Esophagus muscularis mucosa (tissue), 4 donors: ENCODE measurements around the gene FAM3A. TPM values are rescaled to one million over a fixed set of nuclear protein-coding genes. Genes with fewer than 3 reads are reported as not detected.

Source experiments
- DNase-seq: peaks from one replicate; pipeline ENCODE4 v3.0.0-alpha.2; 2017; ENCODE audit errors: extremely low spot score
- H3K27ac ChIP-seq, 4 donors: fragments of 200-600 bp; sonication (generic); replicated peaks in 1 of 4; 1 replicate in 3 of 4; 2 replicates in 1 of 4; pipeline ENCODE4 v1.5.1; 2016 to 2019; ENCODE audit warnings: mild to moderate bottlenecking in 1 of 4
- H3K27me3 ChIP-seq, 4 donors: fragments of 200-600 bp; sonication (generic); one replicate each; pipeline versions ENCODE4 v1.5.1 to v1.6.0; 2016 to 2019
- H3K36me3 ChIP-seq, 4 donors: fragments of 200-600 bp; sonication (generic); one replicate each; pipeline ENCODE4 v1.5.1; 2016 to 2019
- H3K4me1 ChIP-seq, 4 donors: fragments of 200-600 bp; sonication (generic); one replicate each; pipeline ENCODE4 v1.5.1; 2016 to 2019
- H3K4me3 ChIP-seq, 4 donors: fragments of 200-600 bp; sonication (generic); 1 replicate in 2 of 4; 2 replicates in 2 of 4; pipeline ENCODE4 v1.5.1; 2016 to 2019; ENCODE audit warnings: mild to moderate bottlenecking in 4 of 4, moderate library complexity in 1 of 4
- H3K9me3 ChIP-seq, 4 donors: fragments of 200-600 bp; sonication (generic); 1 replicate in 3 of 4; 2 replicates in 1 of 4; pipeline ENCODE4 v1.5.1; 2016 to 2019
- EP300 ChIP-seq: sonication (generic); formaldehyde crosslinking; IDR thresholded peaks from one replicate; pipeline ENCODE4 v1.6.1; 2017; ENCODE audit warnings: antibody characterized with exemption
- POLR2A ChIP-seq: fragments of 450-650 bp; IDR thresholded peaks from one replicate; pipeline ENCODE4 v1.6.1; 2017; ENCODE audit warnings: antibody characterized with exemption, moderate library complexity, mild to moderate bottlenecking, low read depth
- POLR2AphosphoS5 ChIP-seq, 2 donors: sonication (generic); formaldehyde crosslinking; IDR thresholded peaks; one replicate each; pipeline ENCODE4 v1.6.1; 2017; ENCODE audit warnings: antibody characterized with exemption in 2 of 2
- WGBS: methylation state at CpG from one replicate; pipeline ENCODE4 v1.1.5; 2018; 5-methylcytosine and 5-hydroxymethylcytosine counted together
- intact Hi-C: fragments of 100-400 bp; cut with DNase I; formaldehyde crosslinking; loops from one replicate; pipeline ENCODE4 v1.15.1; 2023
- total RNA-seq, 4 donors: library from RNA; depleted of rRNA; stranded (reverse); fragments of >200 nt; gene quantifications; one replicate each; pipeline versions ENCODE4 v1.1.0 to v1.2.1, GENCODE V29; 2016
- TF ChIP-seq, protein P1 (sequence below), 3 experiments: fragments of 200-600 bp in 2 of 3; fragments of 450-650 bp in 1 of 3; sonication (generic) in 2 of 3; IDR thresholded peaks; one replicate each; pipeline ENCODE4 v1.5.1; 2017 to 2019; ENCODE audit warnings: antibody characterized with exemption in 3 of 3, mild to moderate bottlenecking in 2 of 3, moderate library complexity in 1 of 3

Gene FAM3A
- total RNA-seq, 4 donors from 2014 or later, result 34.9 to 49.4 (median 40.4) TPM

DNA sequence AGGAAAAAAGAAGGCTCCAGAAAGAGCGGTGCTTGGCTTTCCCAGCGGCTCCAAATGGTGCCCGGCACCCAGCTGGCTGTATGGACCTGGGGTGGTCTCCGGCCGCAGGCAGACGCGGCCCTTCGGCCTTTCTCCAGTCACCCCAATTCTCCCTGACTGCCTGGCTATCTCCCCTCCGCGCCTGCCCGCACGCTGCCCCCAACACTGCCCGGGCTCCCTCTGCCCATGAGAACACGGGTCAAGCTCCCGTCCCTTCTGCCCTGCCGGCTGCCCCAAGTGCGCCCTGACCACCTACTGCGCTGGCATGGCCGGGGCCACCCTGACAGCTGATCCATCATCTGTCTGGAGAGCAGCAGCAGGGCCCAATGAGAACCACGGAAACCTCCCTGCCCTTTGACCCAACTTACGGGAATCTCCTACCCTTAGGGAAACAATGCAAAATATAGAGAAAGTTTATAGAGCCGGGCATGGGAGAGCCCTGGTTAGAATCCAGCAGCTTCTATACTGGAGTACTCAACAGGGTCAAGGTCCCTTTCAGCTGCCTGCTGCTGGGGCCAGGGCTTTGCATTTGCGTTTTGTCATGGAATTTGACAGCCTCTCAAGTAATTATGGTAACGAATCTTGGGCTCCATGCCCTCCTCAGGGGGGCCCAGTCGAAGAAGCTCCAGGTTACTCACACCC, 1.2 kb upstream of the FAM3A start:
- Histone ChIP-seq H3K36me3 (peaks cover 0 to 5% (median 0%) of the 10 kb centered on the region in 4 donors), H3K9me3 (no peaks in the 10 kb centered on the region), H3K4me3 (peak overlapping the region; percentile 66 to 79 (median 66)), H3K27ac (peak overlapping the region; percentile 80 to 91 (median 90)), H3K4me1 (peaks cover 17 to 32% (median 25%) of the 10 kb centered on the region in 4 donors), H3K27me3 (no peaks in the 10 kb centered on the region)
- no peak for DNase-seq
- intact Hi-C loops, result no loop called here
- TF ChIP-seq POLR2AphosphoS5 (IDR thresholded peaks at IDR 0.05), result no peak
- no peak for TF ChIP-seq EP300
- TF ChIP-seq POLR2A, result no peak
- TF ChIP-seq, protein P1, sequence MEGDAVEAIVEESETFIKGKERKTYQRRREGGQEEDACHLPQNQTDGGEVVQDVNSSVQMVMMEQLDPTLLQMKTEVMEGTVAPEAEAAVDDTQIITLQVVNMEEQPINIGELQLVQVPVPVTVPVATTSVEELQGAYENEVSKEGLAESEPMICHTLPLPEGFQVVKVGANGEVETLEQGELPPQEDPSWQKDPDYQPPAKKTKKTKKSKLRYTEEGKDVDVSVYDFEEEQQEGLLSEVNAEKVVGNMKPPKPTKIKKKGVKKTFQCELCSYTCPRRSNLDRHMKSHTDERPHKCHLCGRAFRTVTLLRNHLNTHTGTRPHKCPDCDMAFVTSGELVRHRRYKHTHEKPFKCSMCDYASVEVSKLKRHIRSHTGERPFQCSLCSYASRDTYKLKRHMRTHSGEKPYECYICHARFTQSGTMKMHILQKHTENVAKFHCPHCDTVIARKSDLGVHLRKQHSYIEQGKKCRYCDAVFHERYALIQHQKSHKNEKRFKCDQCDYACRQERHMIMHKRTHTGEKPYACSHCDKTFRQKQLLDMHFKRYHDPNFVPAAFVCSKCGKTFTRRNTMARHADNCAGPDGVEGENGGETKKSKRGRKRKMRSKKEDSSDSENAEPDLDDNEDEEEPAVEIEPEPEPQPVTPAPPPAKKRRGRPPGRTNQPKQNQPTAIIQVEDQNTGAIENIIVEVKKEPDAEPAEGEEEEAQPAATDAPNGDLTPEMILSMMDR (IDR thresholded peaks at IDR 0.05), result no peak
- 54% methylated on average over 24 of the region's 25 CpGs for WGBS

DNA sequence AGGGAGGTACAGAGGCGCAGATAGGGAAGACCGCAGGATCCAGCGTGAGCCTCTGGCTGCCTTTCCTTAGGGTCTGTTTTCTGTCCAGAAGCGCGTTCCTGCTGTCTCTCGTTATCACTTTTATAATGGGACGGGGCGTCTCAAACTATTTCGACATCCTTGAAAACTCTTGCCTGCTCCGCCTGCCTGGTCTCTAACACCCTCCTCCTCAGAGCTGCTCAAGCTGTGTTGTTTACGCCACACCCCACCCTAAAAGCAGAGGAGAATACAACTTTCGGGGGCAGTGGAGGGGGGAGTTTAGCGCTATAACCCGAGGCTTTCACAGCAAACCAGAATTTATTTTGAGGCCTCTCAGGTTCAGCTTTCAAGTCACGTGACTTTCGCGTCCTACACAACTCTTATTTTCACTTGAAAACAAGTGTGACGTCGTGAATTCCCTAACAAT, 646 bp upstream of the FAM3A start:
- peak overlapping the region; percentile 66 to 79 (median 66) for H3K4me3 ChIP-seq
- WGBS, result 33% methylated on average over 19 of the region's 19 CpGs
- no peak for DNase-seq
- no peaks in the 10 kb centered on the region for H3K27me3 ChIP-seq
- H3K36me3 ChIP-seq, result peaks cover 0 to 6% (median 0%) of the 10 kb centered on the region in 4 donors
- TF ChIP-seq POLR2AphosphoS5 (IDR thresholded peaks at IDR 0.05) (no peak), EP300 (no peak), POLR2A (no peak)
- TF ChIP-seq, protein P1 (IDR thresholded peaks at IDR 0.05), result no peak
- intact Hi-C loops, result no loop called here
- peaks cover 17 to 32% (median 25%) of the 10 kb centered on the region in 4 donors for H3K4me1 ChIP-seq
- H3K9me3 ChIP-seq, result no peaks in the 10 kb centered on the region
- peak overlapping the region; percentile 80 to 91 (median 90) for H3K27ac ChIP-seq

DNA sequence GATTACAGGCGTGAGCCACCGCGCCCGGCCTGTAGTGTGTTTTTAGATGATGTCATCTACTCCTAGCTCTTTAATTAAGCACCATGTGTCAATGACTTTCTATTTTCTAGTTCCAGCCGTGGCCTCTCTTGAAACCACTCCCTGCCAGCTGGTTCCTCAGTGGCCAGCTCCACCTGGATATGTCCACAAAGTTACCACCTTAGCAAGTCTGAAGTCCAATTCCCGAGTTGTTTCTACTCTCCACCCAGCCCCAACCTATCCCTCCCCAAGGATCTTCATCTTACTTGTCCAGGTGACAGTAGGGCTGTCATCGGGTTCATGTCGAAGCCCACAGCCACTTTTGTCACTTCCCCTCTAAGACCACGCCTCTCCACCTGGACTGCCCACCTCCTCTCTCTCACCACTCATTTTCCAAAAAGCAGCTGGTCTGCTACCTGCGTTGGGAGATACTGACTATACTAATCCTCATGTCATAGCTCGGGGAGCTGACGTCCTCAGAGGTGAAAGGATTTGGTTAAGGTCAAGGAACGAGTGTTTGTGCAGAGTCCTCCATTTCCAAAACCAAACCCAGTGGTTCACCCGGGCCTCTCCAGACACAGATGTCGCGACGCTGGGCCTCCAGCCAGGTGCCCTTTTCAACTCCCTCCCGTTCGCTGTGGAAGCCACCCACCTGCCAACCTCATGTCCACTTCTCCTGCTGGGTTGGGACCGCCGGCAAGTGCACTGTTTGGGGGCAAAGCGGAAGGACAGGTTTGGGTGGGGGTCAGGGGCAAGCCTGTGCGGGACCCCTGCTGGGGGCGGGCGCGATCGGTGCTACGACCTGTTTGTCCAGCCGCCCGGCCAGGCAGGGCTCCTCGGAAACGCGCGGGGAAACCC, 704 bp downstream of the FAM3A start:
- no peak for DNase-seq
- H3K27me3 ChIP-seq, result no peaks in the 10 kb centered on the region
- H3K4me3 ChIP-seq, result peak overlapping the region; percentile 66 to 79 (median 66)
- peaks cover 0 to 6% (median 0%) of the 10 kb centered on the region in 4 donors for H3K36me3 ChIP-seq
- H3K4me1 ChIP-seq, result peaks cover 17 to 32% (median 25%) of the 10 kb centered on the region in 4 donors
- TF ChIP-seq, protein P1 (IDR thresholded peaks at IDR 0.05), result no peak
- no peak for TF ChIP-seq EP300
- no peak for TF ChIP-seq POLR2AphosphoS5 (IDR thresholded peaks at IDR 0.05)
- TF ChIP-seq POLR2A, result no peak
- H3K9me3 ChIP-seq, result no peaks in the 10 kb centered on the region
- WGBS, result 72% methylated on average over 13 of the region's 34 CpGs
- intact Hi-C loops, result no loop called here
- peak overlapping the region; percentile 80 to 91 (median 90) for H3K27ac ChIP-seq

DNA sequence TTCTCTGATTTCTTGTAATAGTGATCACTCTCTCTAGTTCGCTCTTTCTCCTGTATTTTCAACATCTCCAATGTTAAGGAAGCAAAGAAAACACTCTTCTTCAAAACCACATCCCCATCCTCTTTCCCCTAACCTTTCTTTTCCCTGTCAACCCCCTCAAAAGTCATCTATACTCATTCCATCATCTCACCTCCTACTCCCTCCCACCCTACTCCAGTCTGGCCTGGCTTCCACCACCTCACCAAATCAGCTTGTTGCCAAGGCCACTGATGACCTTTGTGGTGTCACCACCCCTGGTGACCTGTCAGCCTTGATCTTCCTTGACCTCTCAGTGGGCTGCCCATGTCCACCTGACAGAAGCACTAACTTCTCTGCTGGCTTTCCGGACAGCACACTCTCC, 2.3 kb downstream of the FAM3A start:
- no peak overlapping the region for H3K27ac ChIP-seq
- peaks cover 0 to 4% (median 0%) of the 10 kb centered on the region in 4 donors for H3K9me3 ChIP-seq
- no peak overlapping the region for H3K4me3 ChIP-seq
- TF ChIP-seq POLR2A, result no peak
- TF ChIP-seq EP300, result no peak
- TF ChIP-seq, protein P1 (IDR thresholded peaks at IDR 0.05), result no peak
- no peak for TF ChIP-seq POLR2AphosphoS5 (IDR thresholded peaks at IDR 0.05)
- peaks cover 17 to 32% (median 25%) of the 10 kb centered on the region in 4 donors for H3K4me1 ChIP-seq
- DNase-seq, result no peak
- H3K36me3 ChIP-seq, result peaks cover 0 to 15% (median under 1%) of the 10 kb centered on the region in 4 donors
- intact Hi-C loops, result no loop called here
- no peaks in the 10 kb centered on the region for H3K27me3 ChIP-seq
- WGBS, result 84% methylated on average over 2 of the region's 2 CpGs
